MM.1S (cell line): ENCODE data around the gene PCDH9.

ENCODE experiments used
- DNase-seq: peaks from one replicate; pipeline ENCODE4 v3.0.0-alpha.2; 2015
- H2AFZ ChIP-seq: fragments of 300-600 bp; sonication (generic); 2 replicates; pipeline ENCODE4 v1.6.0; 2016; ENCODE audit warnings: antibody characterized with exemption, low read length
- H3F3A ChIP-seq: fragments of 300-600 bp; sonication (generic); 2 replicates; pipeline ENCODE4 v1.6.1; 2016; ENCODE audit warnings: mild to moderate bottlenecking, antibody characterized with exemption, low read length, moderate library complexity, mixed read lengths; ENCODE audit not compliant: insufficient read depth
- H3K27ac ChIP-seq: fragments of 300-600 bp; sonication (generic); 2 replicates; pipeline ENCODE4 v1.5.1; 2016; ENCODE audit warnings: mild to moderate bottlenecking, low read length
- H3K27me3 ChIP-seq: fragments of 300-600 bp; sonication (generic); replicated peaks from 2 replicates; pipeline ENCODE4 v1.6.0; 2016; ENCODE audit warnings: low read length; ENCODE audit not compliant: insufficient read depth
- H3K36me3 ChIP-seq: fragments of 300-600 bp; sonication (generic); replicated peaks from 2 replicates; pipeline ENCODE4 v1.6.1; 2016; ENCODE audit warnings: mild to moderate bottlenecking, low read length, mixed read lengths; ENCODE audit not compliant: insufficient read depth
- H3K4me1 ChIP-seq: fragments of 300-600 bp; sonication (generic); 2 replicates; pipeline ENCODE4 v1.6.1; 2016; ENCODE audit warnings: low read length, mixed read lengths
- H3K4me2 ChIP-seq: fragments of 300-600 bp; sonication (generic); 2 replicates; pipeline ENCODE4 v1.6.0; 2016; ENCODE audit warnings: low read depth, low read length
- H3K4me3 ChIP-seq: fragments of 300-600 bp; sonication (generic); 2 replicates; pipeline ENCODE4 v1.5.1; 2016; ENCODE audit warnings: low read length, mixed read lengths
- H3K79me2 ChIP-seq: fragments of 300-600 bp; sonication (generic); 2 replicates; pipeline ENCODE4 v1.6.1; 2016; ENCODE audit warnings: mixed run types, low read length, mixed read lengths
- H3K9ac ChIP-seq: fragments of 300-600 bp; sonication (generic); 2 replicates; pipeline ENCODE4 v1.6.1; 2016; ENCODE audit warnings: low read length, mixed read lengths
- H3K9me2 ChIP-seq: fragments of 300-600 bp; sonication (generic); replicated peaks from 2 replicates; pipeline ENCODE4 v1.6.1; 2016; ENCODE audit warnings: mild to moderate bottlenecking, low read length, mixed read lengths; ENCODE audit not compliant: insufficient read depth
- H3K9me3 ChIP-seq: fragments of 300-600 bp; sonication (generic); replicated peaks from 2 replicates; pipeline ENCODE4 v1.6.1; 2016; ENCODE audit warnings: mild to moderate bottlenecking, low read length, mixed read lengths; ENCODE audit not compliant: insufficient read depth
- H4K20me1 ChIP-seq: fragments of 300-600 bp; sonication (generic); 2 replicates; pipeline ENCODE4 v1.6.1; 2016; ENCODE audit warnings: mild to moderate bottlenecking, low read length, moderate library complexity, mixed read lengths; ENCODE audit not compliant: insufficient read depth
- EZH2 ChIP-seq: fragments of 300-600 bp; sonication (generic); optimal IDR thresholded peaks from 2 replicates; pipeline ENCODE3; 2017; ENCODE audit warnings: low read depth, mild to moderate bottlenecking, antibody characterized with exemption, low read length, mixed read lengths
- EZH2phosphoT487 ChIP-seq: fragments of 300-600 bp; sonication (generic); IDR thresholded peaks from 2 replicates; pipeline ENCODE4 v1.6.1; 2018; ENCODE audit warnings: antibody characterized with exemption, low read length
- TF ChIP-seq, protein P1 (sequence below): fragments of 300-600 bp; sonication (generic); IDR thresholded peaks from 2 replicates; pipeline ENCODE4 v1.5.1; 2016; ENCODE audit warnings: antibody characterized with exemption, low read length, mixed read lengths

PCDH9 gene

DNA sequence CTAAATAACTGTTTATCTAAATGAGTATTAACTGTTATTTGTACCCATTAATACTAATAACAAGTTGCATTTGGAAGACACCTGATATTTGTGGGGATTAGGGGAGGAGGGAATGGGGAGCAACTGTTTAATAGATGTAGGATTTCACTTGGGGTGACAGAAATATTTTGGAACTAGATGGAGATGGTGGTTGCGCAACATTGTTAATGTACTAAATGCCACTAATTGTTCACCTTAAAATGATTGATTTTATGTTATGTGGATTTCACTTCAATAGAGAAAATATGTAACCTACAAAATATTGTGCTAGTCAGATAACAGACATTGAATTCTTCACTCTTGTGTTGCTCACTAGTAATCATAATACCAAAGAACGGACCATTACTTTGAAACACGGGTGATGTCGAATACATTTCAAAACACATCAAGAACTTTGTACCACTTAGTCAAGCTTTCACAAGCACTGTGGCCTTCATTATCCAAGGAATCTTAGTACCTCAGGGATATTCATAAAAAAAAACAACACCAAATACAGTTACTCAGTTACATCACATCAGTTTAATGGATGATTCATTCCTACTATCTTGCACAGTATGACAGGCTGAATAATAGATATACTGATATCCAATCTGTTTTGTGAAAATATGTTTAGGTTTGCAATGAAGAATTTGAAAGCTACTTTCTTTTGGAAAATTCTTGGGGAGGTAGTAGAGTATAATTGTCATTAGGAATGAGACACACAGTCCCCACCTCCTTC lies 721.8 kb downstream of the PCDH9 start:
- H3K9me2 ChIP-seq: no peaks in the 10 kb centered on the region
- TF ChIP-seq EZH2phosphoT487: no peak
- no peak for TF ChIP-seq EZH2
- TF ChIP-seq, protein P1, sequence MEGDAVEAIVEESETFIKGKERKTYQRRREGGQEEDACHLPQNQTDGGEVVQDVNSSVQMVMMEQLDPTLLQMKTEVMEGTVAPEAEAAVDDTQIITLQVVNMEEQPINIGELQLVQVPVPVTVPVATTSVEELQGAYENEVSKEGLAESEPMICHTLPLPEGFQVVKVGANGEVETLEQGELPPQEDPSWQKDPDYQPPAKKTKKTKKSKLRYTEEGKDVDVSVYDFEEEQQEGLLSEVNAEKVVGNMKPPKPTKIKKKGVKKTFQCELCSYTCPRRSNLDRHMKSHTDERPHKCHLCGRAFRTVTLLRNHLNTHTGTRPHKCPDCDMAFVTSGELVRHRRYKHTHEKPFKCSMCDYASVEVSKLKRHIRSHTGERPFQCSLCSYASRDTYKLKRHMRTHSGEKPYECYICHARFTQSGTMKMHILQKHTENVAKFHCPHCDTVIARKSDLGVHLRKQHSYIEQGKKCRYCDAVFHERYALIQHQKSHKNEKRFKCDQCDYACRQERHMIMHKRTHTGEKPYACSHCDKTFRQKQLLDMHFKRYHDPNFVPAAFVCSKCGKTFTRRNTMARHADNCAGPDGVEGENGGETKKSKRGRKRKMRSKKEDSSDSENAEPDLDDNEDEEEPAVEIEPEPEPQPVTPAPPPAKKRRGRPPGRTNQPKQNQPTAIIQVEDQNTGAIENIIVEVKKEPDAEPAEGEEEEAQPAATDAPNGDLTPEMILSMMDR: no peak
- no peak for DNase-seq
- peaks cover 3% of the 10 kb centered on the region; the same call in 1 of the 2 replicates for H3F3A ChIP-seq
- no peak overlapping the region for H3K4me2 ChIP-seq
- no peaks in the 10 kb centered on the region for H4K20me1 ChIP-seq
- H3K4me1 ChIP-seq: no peaks in the 10 kb centered on the region
- no peaks in the 10 kb centered on the region for H3K9me3 ChIP-seq
- no peak overlapping the region for H3K27ac ChIP-seq
- no peak overlapping the region for H3K9ac ChIP-seq
- H3K79me2 ChIP-seq: no peaks in the 10 kb centered on the region
- H3K36me3 ChIP-seq: no peaks in the 10 kb centered on the region
- no peak overlapping the region for H2AFZ ChIP-seq
- no peaks in the 10 kb centered on the region for H3K27me3 ChIP-seq
- H3K4me3 ChIP-seq: no peak overlapping the region

DNA sequence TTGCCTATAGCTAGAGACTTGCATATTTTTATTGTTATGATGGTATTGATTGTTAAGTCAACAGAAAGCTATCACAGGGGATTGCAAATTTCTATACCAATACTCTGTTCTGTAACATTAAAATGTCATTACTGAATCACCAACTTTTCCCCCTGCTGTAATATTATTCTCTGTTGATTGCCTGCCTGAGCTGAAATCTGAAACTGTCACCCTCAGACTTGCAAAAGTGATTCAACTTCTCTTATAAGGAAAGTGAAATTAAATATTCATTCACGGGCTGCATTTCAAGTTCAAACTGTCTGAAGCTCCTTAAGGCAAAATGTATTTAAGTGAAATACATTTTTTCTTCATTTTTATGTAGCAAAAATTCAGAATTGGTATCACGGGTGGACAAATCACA lies 723.2 kb downstream of the PCDH9 start:
- TF ChIP-seq, protein P1: no peak
- no peak for TF ChIP-seq EZH2
- TF ChIP-seq EZH2phosphoT487: no peak
- peak; percentile 45 for DNase-seq

DNA sequence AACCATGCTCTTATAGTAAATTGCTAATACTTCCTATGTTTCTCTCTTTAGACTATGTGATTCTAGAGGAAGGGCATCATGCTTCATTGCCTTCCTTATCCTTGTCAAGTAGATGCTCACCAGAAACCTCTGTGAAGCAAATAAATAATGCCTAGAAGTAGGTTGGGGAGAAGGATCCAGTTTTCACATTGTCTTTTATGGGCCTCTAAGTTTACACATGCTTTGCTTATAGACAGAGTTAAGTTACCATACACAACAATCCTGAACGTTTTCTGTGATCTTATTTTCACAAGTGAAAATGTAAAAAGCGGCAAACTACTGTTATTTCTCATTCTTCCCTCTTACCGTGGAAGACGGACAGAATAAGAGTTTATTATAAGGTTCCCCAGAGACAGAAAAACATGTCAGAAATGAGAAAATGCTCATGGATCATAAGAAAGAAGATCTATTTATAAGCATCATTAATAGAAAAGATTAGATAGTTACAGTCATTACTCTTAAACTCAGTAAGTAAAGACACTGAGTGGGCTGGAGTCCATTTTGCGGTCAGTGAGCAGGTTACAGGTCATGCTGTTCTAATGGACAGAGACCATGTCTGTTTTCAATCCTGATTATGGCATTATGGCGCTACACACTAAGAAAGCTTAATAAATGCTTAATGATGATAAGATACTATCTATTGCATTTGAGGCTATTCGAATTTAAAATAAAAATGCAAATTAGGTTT lies 723.9 kb downstream of the PCDH9 start:
- no peak overlapping the region for H3K27ac ChIP-seq
- TF ChIP-seq, protein P1: no peak
- TF ChIP-seq EZH2phosphoT487 (no peak), EZH2 (no peak)
- no peaks in the 10 kb centered on the region for H3K9me3 ChIP-seq
- no peak overlapping the region for H3K4me3 ChIP-seq
- no peaks in the 10 kb centered on the region for H3K79me2 ChIP-seq
- no peaks in the 10 kb centered on the region for H3K9me2 ChIP-seq
- H3K9ac ChIP-seq: no peak overlapping the region
- H4K20me1 ChIP-seq: no peaks in the 10 kb centered on the region
- H3K4me2 ChIP-seq: no peak overlapping the region
- no peaks in the 10 kb centered on the region for H3K27me3 ChIP-seq
- no peak overlapping the region for H2AFZ ChIP-seq
- no peaks in the 10 kb centered on the region for H3F3A ChIP-seq
- H3K36me3 ChIP-seq: no peaks in the 10 kb centered on the region
- no peak for DNase-seq
- H3K4me1 ChIP-seq: no peaks in the 10 kb centered on the region

More for the DNA sequence above, 723.2 kb downstream of the PCDH9 start:
- H3K9me3 ChIP-seq: no peaks in the 10 kb centered on the region
- no peaks in the 10 kb centered on the region for H3K79me2 ChIP-seq
- H3K4me2 ChIP-seq: peak overlapping the region; percentile 41; the same call in 1 of the 2 replicates
- H3F3A ChIP-seq: no peaks in the 10 kb centered on the region
- no peaks in the 10 kb centered on the region for H3K36me3 ChIP-seq
- no peak overlapping the region for H3K9ac ChIP-seq
- H3K27me3 ChIP-seq: no peaks in the 10 kb centered on the region
- no peaks in the 10 kb centered on the region for H3K4me1 ChIP-seq
- H2AFZ ChIP-seq: no peak overlapping the region
- H3K9me2 ChIP-seq: no peaks in the 10 kb centered on the region
- H3K4me3 ChIP-seq: no peak overlapping the region
- H3K27ac ChIP-seq: no peak overlapping the region
- H4K20me1 ChIP-seq: no peaks in the 10 kb centered on the region
